ENCODE measurements around the gene DOK6.

GRCh38 chr18:69697689-69698088 is 297.0 kb downstream of the DOK6 start:
- TF ChIP-seq, protein P1, sequence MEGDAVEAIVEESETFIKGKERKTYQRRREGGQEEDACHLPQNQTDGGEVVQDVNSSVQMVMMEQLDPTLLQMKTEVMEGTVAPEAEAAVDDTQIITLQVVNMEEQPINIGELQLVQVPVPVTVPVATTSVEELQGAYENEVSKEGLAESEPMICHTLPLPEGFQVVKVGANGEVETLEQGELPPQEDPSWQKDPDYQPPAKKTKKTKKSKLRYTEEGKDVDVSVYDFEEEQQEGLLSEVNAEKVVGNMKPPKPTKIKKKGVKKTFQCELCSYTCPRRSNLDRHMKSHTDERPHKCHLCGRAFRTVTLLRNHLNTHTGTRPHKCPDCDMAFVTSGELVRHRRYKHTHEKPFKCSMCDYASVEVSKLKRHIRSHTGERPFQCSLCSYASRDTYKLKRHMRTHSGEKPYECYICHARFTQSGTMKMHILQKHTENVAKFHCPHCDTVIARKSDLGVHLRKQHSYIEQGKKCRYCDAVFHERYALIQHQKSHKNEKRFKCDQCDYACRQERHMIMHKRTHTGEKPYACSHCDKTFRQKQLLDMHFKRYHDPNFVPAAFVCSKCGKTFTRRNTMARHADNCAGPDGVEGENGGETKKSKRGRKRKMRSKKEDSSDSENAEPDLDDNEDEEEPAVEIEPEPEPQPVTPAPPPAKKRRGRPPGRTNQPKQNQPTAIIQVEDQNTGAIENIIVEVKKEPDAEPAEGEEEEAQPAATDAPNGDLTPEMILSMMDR (conservative IDR thresholded peaks at IDR 0.05; ENCODE audit: low read depth, low read length): no peak
- TF ChIP-seq EZH2 (IDR thresholded peaks at IDR 0.05; ENCODE audit: low read length, unreplicated experiment) (no peak), EZH2phosphoT487 (IDR thresholded peaks at IDR 0.05; ENCODE audit: borderline replicate concordance, low read length) (no peak)
